HG03575 (cell line): Measurements from ENCODE around the gene DCAKD.
A peak's percentile ranks its signal among the peaks of the same experiment; 100 is the strongest.
"Not testable (repeated sequence)": the region's sequence is repeated elsewhere in the genome, so short reads cannot be mapped to it uniquely, and the experiment has no call there.

Experiments used
- ATAC-seq: cut with Tn5 transposase; IDR thresholded peaks from one replicate; pipeline ENCODE4 v1.9.1; 2021; ENCODE audit not compliant: unreplicated experiment, insufficient number of reproducible peaks, low FRiP score; ENCODE audit errors: extremely low read depth

Gene DCAKD

DNA sequence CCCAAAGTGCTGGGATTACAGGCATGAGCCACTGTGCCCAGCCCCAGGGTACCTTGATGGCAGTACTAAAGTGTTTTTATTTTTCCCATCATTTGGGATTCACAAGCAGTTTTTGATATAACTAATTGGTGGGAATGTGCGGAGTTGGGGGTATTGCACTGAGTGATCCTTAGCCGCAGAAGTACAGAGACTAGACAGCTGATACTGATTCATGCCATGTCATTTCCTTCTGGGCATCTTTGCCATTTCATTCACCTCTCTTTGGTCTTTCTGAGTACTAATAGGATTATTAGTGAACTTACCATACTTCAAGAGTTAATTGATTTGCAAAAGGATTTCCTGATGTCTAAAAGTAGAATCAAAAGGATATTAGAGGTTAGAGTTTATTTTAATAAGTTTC lies 19.4 kb upstream of the DCAKD start:
- no peak for ATAC-seq

DNA sequence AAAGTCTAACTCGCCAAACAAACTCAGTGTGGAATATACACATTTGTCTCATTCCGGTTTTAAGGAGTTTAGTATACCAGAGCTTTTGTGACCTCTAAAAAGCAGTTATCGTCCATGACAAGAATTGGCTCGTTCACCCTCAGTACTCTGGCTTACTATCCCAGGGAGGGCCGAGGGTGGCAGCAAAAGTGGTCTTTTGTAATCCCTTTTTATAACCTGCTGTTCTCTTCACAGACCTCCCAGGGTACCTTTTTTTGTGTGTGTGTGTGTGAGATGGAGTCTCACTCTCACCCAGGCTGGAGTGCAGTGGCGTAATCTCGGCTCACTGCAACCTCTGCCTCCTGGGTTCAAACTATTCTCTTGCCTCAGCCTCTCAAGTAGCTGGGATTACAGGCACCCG lies 18.6 kb upstream of the DCAKD start:
- no peak for ATAC-seq

DNA sequence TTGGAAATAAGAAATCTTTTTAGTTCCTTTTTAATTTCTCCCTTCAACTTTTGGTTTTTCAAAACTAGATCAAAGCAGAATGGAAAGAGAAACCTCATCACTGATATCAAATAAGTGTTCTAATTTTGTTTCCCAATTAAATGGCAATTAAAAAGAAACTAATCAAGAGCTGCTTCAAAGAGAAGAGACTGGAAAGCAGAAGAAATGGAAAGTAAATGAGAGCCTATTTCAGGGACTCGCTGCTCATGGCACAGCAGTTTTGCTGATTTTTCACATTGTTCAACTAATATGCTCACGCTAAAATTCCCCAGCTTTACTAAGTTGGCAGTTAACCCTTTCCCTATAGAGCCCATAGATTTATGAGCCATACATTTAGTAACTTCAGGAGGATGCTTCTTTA lies 16.2 kb upstream of the DCAKD start:
- no peak for ATAC-seq

DNA sequence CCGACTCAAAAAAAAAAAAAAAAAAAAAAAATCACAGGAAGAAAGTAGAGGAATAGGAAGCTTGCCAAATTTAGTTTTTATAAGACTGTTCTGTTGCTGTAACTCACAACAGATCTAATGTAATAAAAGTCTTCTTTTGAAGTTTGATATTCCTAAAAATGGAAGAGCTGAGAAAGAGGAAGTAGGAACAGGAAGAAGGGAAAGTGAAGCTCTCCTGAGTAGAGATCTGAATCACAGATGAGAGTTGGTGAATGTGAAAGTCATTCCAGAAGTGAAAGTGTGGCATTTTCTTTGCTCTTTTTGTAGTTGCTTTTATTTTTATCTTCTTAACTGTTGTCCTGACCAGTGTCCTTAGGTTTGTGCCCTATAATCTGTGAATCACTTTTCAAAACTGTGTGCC lies 11.8 kb upstream of the DCAKD start:
- no peak for ATAC-seq

DNA sequence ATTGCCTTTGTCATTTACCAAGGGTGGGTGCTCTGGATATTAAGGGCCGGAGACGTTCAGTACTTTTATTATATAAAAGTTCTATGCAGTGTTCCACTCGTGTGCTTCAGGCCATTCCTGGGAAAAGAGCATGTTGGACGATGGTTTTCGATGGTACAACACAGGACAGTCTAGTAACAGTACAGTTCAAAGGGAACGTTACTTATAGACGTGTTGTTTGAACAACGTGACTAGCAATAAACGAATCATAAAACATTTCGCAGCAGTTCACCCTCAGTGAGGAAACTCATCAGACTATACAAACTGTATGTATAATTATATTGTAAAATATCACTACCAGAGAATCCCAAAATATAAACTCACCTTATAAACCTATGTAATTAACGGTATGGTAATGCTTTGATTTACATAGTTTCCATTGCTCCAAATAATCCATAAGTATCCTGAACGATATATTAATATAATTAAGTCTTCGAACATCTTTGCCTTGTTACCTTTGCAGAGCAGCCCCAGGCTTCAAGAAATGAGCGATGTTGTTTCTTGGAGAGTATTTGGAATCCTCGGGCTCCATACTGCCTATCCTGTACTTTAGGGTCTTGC lies 10.3 kb upstream of the DCAKD start:
- no peak for ATAC-seq

DNA sequence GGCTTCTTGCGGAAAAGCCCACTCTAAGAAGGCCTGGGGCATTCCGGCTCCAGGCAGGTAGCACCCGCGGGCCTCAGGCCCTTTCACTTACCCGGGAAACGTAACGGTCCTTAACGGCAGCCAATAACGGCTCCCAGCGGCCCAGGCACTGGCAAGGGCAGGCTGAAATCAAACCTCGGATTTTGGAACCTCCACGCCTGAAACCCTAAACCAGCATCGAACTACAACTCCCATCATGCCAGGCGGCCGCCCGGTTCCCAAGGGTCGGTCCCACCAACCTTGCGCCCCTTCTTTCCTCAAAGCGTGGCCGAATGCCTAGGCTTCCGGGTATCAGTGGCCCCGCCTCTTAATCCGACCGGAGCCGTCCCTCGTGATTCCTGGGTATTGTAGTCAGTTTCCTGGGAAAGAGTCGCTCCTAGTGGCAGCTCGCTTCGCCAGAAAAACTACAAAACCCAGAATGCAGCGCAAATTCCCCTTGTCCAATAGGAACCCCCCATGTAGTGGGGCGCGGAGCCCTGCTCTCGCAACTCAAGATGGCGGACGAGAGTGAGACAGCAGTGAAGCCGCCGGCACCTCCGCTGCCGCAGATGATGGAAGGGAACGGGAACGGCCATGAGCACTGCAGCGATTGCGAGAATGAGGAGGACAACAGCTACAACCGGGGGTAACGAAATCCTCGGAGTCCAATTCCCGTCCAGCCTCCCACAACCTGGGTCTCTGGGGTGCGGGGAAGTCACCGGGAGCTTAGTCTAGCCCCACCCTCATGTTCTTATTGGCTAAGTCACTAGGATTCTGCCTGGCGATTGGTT lies 9.6 kb upstream of the DCAKD start, which contains the start of gene NMT1:
NMT1 (plus strand) TSS at position 521 of the 809 bp plus-strand sequence; CDS start at position 534, 13 bp downstream.
- ATAC-seq = peak; percentile 50

DNA sequence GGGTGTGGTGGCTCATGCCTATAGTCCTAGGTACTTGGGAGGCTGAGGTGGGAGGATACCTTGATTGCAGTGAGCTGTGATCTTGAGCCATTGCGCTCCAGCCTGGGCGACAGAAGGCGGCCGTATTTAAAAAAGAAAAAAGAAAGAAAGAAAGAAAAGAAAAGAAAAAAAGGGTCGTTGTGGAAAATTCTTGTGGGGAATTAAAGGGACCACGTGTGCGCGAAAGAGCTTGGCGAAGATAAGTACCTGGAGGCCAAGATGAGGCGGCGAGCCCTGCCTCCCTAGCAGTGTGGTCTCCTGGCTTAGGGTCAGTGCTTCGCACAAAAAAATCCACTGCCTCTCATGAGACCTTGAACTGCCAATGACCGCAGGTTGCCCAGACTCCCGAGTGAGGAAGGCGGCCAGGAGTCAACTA lies 9.0 kb upstream of the DCAKD start:
- no peak for ATAC-seq

DNA sequence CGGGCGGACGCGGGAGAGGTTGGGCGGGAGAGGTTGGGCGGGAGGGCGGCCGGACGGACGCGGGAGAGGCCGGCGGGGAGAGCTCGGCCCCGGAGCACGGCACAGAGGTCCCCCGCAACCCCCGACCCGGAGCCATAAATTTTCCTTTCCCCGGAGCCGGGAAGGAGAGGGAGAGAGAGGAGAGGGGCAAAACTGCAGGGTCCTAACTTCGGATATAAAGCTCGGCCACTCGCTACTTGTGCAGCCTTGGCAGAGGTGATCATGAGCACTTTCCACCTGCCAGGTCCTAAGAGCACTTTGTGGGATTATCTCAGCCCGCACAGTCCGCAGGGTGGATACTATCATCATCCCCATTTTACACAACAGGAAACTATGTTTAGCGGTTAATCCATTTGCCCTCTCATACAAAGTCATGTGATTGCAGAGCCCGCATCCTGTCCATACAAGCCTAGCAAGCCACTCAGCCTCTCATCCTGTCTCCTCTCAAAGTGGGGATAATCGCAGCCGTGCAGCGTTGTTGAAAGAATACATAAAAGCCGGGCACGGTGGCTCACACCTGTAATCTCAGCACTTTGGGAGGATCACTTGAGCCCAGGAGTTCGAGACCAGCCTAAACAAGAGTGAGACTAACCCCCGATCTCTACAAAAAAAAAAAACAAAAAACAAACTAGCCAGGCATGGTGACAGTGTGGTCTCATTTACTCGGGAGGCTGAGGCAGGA lies 780 bp upstream of the DCAKD start:
- no peak for ATAC-seq

DNA sequence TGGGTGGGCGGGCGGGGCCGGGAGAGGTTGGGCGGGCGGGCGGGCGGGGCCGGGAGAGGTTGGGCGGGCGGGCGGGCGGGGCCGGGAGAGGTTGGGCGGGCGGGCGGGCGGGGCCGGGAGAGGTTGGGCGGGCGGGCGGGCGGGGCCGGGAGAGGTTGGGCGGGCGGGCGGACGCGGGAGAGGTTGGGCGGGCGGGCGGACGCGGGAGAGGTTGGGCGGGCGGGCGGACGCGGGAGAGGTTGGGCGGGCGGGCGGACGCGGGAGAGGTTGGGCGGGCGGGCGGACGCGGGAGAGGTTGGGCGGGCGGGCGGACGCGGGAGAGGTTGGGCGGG lies 254 bp upstream of the DCAKD start:
- ATAC-seq = not testable (repeated sequence)

DNA sequence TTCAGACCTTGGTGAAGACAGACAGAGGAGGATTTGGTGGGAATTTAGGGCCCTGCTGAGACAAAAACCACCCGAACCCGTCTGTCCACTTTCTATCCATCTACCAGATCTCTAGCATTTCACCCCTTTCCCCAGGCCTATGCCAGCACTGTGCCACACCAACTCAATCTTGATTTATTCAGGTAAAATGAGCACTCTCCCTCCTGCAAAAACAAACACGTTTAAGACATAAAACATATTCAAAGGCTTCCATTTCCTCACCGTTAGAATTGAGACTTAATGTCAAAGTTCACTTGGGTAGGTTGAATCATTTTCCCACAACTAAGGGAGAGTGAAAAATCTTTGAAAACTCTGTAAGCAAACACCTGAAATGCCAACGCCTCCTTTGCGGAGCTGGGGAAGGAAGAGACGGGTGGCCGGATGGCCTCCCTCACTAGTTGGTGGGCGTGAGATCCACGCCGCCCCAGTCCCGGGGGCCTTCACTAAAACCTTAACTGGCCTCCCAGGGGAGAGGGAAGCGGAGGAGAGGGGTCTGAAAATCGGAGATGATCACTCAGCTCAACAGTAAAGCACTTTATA lies 862 bp downstream of the DCAKD start:
- no peak for ATAC-seq

DNA sequence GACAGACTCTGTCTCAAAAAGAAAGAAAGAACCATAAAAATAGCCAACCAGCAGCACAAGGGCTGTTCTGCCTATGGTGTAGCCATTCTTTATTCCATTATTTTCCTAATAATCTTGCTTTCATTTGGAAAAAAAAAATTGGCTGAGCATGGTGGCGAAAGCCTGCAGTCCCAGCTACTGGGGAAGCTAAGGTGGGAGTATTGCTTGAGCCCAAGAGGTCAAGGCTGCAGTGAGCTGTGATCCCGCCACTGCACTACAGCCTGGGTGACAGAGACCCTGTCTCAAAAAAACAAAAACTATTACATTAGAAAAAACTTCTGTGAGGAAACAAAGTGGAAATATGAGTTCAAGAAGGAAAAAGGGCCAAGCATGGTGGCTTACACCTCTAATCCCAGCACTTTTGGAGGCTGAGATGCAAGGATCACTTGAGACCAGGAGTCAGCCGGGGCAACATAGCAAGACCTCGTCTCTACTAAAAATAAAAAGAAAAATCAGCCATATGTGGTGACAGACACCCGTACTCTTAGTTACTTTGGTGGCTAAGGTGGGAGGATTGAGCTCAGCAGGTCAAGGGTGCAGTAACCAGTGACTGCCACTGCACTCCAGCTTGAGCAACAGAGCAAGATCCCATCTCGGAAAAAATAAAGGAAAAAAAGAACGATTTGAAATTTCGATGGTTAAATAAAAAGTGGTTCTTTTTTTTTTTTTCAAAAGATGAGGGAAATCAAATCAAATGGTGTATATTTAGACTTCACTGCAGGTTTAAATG lies 2.5 kb downstream of the DCAKD start:
- ATAC-seq = no peak

DNA sequence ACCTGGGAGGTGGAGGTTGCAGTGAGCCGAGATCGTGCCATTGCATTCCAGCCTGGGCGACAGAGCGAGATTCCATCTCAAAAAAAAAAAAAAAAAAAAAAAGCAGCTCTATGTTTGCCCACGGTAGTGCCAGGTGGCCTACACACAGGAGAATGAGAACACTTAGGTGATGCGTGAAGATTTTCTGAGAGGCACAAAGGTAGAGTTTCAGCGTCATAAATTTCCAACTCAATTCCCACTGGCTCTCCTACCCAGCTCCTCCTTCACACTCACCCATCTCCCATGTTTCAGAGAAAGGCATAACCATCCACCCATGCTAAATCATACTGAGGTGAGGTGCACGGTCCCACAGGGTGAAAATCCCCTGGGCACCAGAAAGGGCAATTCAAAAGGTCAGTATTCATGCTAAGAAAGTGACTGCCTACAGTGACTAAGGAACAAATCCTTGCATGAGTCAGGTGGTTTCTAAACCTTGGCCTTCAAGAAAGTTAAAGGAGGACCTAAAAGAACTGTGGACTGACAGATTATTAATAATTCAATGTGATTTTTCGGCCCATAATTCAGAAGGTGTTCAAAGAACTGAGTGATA lies 4.8 kb downstream of the DCAKD start:
- ATAC-seq = no peak

DNA sequence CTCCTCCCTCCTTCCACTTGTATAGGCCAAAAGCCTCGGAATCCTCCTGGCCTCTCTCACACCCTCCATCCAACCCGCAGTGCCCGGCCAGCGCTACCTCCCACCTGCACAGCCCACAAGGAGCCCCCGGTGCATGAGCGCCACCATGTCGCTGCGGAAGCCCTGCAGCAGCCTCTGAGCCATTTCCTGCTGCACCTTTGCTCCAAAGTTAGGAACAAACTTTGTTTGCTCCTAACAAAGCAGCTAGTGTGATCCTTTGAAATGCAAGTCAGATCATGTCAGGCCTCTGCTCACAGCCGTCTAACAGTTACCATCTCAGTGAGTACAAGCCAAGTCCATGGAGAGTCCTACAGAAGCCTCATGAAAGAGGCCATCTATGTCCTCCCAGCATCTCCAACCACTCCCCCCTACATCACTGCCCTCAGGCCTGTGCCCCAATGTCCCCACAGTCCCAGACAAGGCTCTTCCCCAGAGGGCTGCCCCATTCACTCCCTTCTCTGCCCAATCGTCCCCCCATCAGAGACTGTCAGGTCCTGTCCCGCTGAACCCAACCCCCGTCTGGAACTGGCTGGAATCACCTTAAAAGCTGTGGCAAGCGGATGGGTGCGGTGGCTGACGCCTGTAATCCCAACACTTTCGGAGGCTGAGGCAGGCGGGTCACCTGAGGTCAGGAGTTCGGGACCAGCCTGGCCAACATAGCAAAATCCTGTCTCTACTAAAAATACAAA lies 7.5 kb downstream of the DCAKD start:
- ATAC-seq = no peak

DNA sequence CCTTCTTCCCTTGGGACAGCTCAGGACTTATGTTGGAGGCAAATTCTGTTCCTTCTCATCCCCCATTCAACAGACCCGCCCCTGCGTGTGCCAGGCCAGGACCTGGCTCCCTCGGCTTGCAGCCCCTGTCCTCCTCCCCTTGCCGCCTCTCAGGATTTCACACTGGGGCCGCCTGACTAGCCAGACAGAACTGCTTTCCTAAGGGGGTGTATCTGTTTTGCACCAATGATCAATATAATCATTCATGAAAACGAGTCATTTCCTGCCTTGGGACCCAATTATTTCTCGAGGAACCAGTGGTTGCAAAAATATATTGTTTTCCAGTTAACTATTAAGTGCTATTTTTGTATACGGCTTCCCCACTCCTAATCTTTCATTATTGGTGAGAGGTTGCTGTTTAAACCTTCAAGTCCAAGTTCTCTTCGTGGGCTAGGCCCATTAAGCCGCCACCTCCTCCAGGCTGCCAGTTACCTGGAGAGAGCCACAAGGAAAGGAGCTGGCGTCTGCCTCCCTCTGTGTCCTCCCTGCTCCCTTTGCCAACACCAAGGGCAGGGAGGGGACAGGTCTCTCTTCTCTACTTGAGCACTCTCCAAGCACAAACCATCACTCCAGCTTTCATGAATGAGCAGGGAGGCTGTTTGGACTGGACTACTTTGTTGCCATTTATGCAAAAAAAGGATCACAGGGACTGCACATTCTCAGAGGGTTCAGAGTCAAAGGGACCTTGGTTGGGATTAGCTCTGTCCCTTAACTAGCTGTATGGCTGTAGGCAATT lies 8.9 kb downstream of the DCAKD start:
- ATAC-seq = no peak

DNA sequence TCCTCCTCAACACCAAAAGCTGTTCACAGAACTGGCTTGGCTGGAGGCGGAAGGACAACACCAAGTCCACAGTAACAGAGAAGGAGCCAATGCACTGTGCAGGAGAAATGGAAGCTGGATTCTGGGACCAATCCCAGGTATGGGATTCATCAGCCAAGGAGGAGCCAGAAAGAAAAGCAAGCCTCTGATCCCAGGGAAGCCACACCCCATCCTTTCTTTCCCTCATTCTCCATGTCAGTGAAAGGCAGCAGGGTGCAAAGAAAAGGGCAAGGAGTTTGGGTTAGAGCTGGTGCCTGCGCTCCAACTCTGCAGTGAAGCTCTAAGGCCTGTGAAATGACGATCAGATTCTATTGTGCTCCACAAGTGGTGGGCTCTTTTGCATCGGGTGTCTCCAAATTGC lies 11.0 kb downstream of the DCAKD start:
- no peak for ATAC-seq

DNA sequence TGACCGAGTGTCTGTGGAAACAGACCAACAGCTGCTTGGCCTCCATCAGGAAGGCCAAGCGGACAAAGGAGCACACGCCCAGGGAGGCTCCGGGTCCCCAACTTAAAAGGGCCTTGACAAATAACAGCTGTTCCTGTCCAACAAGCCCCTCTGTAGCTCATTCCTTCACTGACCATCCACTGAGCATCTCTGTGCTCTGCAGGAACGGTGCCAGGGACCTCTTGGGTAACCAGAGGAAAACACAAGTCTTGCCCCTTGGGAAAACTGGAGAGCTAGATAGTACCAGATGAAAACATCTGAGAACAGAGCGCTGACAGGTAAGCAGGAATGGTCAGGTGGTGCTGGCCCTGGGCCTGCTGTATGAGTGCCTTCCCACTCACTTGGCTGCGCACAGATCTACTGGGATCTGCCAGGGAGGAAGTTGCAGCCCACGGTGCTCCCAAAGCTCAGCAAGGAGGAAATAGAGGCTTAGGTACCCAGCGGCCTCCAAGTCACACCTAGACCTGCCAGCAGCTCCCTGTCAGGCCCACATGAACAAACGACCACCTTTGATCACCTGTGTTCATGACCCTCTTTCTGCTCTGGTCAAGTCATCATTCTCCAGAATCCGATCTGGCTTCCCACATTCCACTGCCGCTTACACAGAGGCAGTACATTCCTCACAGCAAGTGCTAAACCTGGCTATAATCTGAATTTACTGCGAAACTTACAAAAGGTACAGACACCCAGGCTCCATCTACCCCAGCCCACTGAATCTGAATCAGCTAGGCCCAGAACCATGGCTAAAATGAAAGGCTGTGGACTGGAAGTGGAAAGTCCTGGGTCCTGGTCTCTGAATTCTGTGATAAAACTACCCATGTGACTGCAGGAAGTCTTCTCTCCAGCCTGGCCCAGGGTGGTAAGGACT lies 12.5 kb downstream of the DCAKD start:
- ATAC-seq = no peak

DNA sequence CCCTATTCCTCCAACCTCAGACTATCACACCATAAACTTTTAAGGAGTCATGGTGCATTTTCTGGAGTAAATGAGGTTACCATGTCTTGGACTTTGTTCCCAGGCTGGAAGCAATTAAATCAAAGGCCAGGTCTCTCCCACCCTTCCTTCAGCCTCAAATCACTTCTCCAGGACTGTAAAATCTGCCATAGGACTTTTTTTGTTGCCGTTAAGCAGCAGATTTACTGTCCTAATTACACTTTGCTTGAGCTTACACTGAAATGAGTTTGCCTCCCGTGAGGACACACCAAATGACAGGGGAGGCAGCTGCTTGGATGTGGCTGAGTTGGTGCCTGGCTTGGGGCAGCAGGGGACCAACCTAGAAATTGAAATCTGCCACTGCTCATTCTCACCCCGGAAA lies 14.7 kb downstream of the DCAKD start:
- no peak for ATAC-seq
